H9 (cell line): ENCODE results near the gene OPHN1. TPM values are rescaled to one million over a fixed set of nuclear protein-coding genes. Genes with fewer than 3 reads are reported as not detected.

ENCODE experiments used
- DNase-seq: peaks from one replicate; pipeline ENCODE4 v3.0.0-alpha.2; 2017
- H2AFZ ChIP-seq: one replicate; pipeline ENCODE4 v1.6.1; 2013; ENCODE audit warnings: mild to moderate bottlenecking, low read length, control low read depth, moderate library complexity
- H2AK5ac ChIP-seq: 2 replicates; pipeline ENCODE4 v1.6.1; 2013; ENCODE audit warnings: low read length, control low read depth, mixed read lengths; ENCODE audit not compliant: insufficient read length
- H2BK120ac ChIP-seq: one replicate; pipeline ENCODE4 v1.6.1; 2013; ENCODE audit warnings: low read depth, mild to moderate bottlenecking, low read length, control low read depth, inconsistent platforms; ENCODE audit not compliant: poor library complexity, severe bottlenecking
- H2BK12ac ChIP-seq: 2 replicates; pipeline ENCODE4 v1.6.1; 2013; ENCODE audit warnings: low read length, control low read depth, mixed read lengths, low read depth; ENCODE audit not compliant: insufficient read length
- H2BK15ac ChIP-seq: 2 replicates; pipeline ENCODE4 v1.6.1; 2013; ENCODE audit warnings: low read depth, low read length, control low read depth
- H2BK20ac ChIP-seq: one replicate; pipeline ENCODE4 v1.6.1; 2013; ENCODE audit warnings: low read depth, mild to moderate bottlenecking, low read length, control low read depth, inconsistent platforms; ENCODE audit not compliant: poor library complexity, severe bottlenecking
- H2BK5ac ChIP-seq: 2 replicates; pipeline ENCODE4 v1.6.1; 2013; ENCODE audit warnings: low read length, control low read depth, mixed read lengths; ENCODE audit not compliant: insufficient read length
- H3K14ac ChIP-seq: 2 replicates; pipeline ENCODE4 v1.6.1; 2013; ENCODE audit warnings: low read length, control low read depth; ENCODE audit not compliant: insufficient read depth
- H3K18ac ChIP-seq: 2 replicates; pipeline ENCODE4 v1.6.1; 2013; ENCODE audit warnings: low read depth, mild to moderate bottlenecking, mixed read lengths, low read length, control low read depth; ENCODE audit not compliant: insufficient read length
- H3K23ac ChIP-seq: 2 replicates; pipeline ENCODE4 v1.6.1; 2013; ENCODE audit warnings: low read length, control low read depth, mixed read lengths, low read depth; ENCODE audit not compliant: insufficient read length
- H3K23me2 ChIP-seq: 2 replicates; pipeline ENCODE4 v1.6.1; 2013; ENCODE audit warnings: low read depth, mild to moderate bottlenecking, mixed read lengths, low read length, control low read depth; ENCODE audit not compliant: insufficient read length, poor library complexity, severe bottlenecking
- H3K27ac ChIP-seq: 2 replicates; pipeline ENCODE4 v1.5.1; 2013; ENCODE audit warnings: low read length, control low read depth, mixed read lengths, low read depth; ENCODE audit not compliant: insufficient read length
- H3K27me3 ChIP-seq: 2 replicates; pipeline ENCODE4 v1.6.1; 2013; ENCODE audit warnings: low read length, control low read depth, inconsistent platforms; ENCODE audit not compliant: insufficient read depth
- H3K4ac ChIP-seq: 2 replicates; pipeline ENCODE4 v1.6.1; 2013; ENCODE audit warnings: low read depth, mild to moderate bottlenecking, control low read depth, inconsistent platforms, low read length, moderate library complexity
- H3K4me1 ChIP-seq: 2 replicates; pipeline ENCODE4 v1.6.1; 2013; ENCODE audit warnings: low read length, control low read depth, inconsistent platforms; ENCODE audit not compliant: insufficient read depth
- H3K4me2 ChIP-seq: 2 replicates; pipeline ENCODE4 v1.6.1; 2013; ENCODE audit warnings: low read length, control low read depth, mixed read lengths; ENCODE audit not compliant: insufficient read length, insufficient read depth
- H3K56ac ChIP-seq: 2 replicates; pipeline ENCODE4 v1.6.1; 2013; ENCODE audit warnings: low read depth, mild to moderate bottlenecking, mixed read lengths, low read length, control low read depth; ENCODE audit not compliant: insufficient read length
- H3K79me1 ChIP-seq: 2 replicates; pipeline ENCODE4 v1.6.1; 2013; ENCODE audit warnings: low read depth, mild to moderate bottlenecking, moderate library complexity, low read length, control low read depth, inconsistent platforms; ENCODE audit not compliant: insufficient read depth, poor library complexity, severe bottlenecking
- H3K79me2 ChIP-seq: 2 replicates; pipeline ENCODE4 v1.6.1; 2013; ENCODE audit warnings: low read length, control low read depth, inconsistent platforms; ENCODE audit not compliant: insufficient read depth
- H3K9ac ChIP-seq: 2 replicates; pipeline ENCODE4 v1.6.1; 2013; ENCODE audit warnings: low read length, control low read depth, mixed read lengths; ENCODE audit not compliant: insufficient read length; ENCODE audit errors: extremely low read depth
- H3K9me3 ChIP-seq: one replicate; pipeline ENCODE4 v1.6.1; 2013; ENCODE audit warnings: low read depth, low read length, inconsistent platforms; ENCODE audit not compliant: control insufficient read depth
- H3T11ph ChIP-seq: one replicate; pipeline ENCODE4 v1.6.1; 2013; ENCODE audit warnings: mild to moderate bottlenecking, low read length, control low read depth, inconsistent platforms
- H4K20me1 ChIP-seq: one replicate; pipeline ENCODE4 v1.6.1; 2013; ENCODE audit not compliant: control insufficient read depth, insufficient read length, insufficient read depth
- H4K5ac ChIP-seq: 2 replicates; pipeline ENCODE4 v1.6.1; 2013; ENCODE audit warnings: low read depth, mild to moderate bottlenecking, mixed read lengths, low read length, control low read depth; ENCODE audit not compliant: insufficient read length
- H4K8ac ChIP-seq: replicated peaks from 2 replicates; pipeline ENCODE4 v1.6.1; 2013; ENCODE audit warnings: low read length, control low read depth, mixed read lengths, low read depth; ENCODE audit not compliant: insufficient read length
- H4K91ac ChIP-seq: 2 replicates; pipeline ENCODE4 v1.6.1; 2013; ENCODE audit warnings: low read depth, mild to moderate bottlenecking, moderate library complexity, mixed read lengths, low read length, control low read depth; ENCODE audit not compliant: insufficient read length
- H3K27ac Mint-ChIP-seq, 3 experiments: 2 replicates in 2 of 3; 3 replicates in 1 of 3; pipeline ENCODE4 v1.8.0; 2020 to 2021; ENCODE audit warnings: mixed read lengths in 3 of 3, mild to moderate bottlenecking in 1 of 3, moderate library complexity in 1 of 3
- H3K27me3 Mint-ChIP-seq: 2 replicates; pipeline ENCODE4 v1.8.0; 2021; ENCODE audit warnings: low read depth, mild to moderate bottlenecking, moderate library complexity, mixed read lengths
- H3K36me3 Mint-ChIP-seq, 3 experiments: 2 replicates in 2 of 3; 3 replicates in 1 of 3; pipeline ENCODE4 v1.8.0; 2020 to 2021; ENCODE audit warnings: low read depth in 3 of 3, mixed read lengths in 3 of 3; ENCODE audit not compliant: insufficient read depth in 1 of 3
- H3K4me1 Mint-ChIP-seq, 2 experiments: 2 replicates each; pipeline ENCODE4 v1.8.0; 2020; ENCODE audit warnings: mixed read lengths in 2 of 2
- H3K4me3 Mint-ChIP-seq, 2 experiments: 2 replicates in 1 of 2; 3 replicates in 1 of 2; pipeline ENCODE4 v1.8.0; 2020 to 2021; ENCODE audit warnings: mild to moderate bottlenecking in 2 of 2, mixed read lengths in 2 of 2, moderate library complexity in 1 of 2
- H3K9me3 Mint-ChIP-seq, 2 experiments: 2 replicates in 1 of 2; 3 replicates in 1 of 2; pipeline ENCODE4 v1.8.0; 2020; ENCODE audit warnings: mild to moderate bottlenecking in 2 of 2, mixed read lengths in 2 of 2, moderate library complexity in 1 of 2
- WGBS: extraction: QIAGEN DNeasy Blood & Tissue Kit; methylation state at CpG from one replicate; pipeline ENCODE4 v1.1.7; 2013; ENCODE audit warnings: missing lambda C conversion rate, low lambda C conversion rate, mixed read lengths; ENCODE audit not compliant: insufficient read length; ENCODE audit errors: extremely low coverage; 5-methylcytosine and 5-hydroxymethylcytosine counted together
- total RNA-seq: library from RNA; stranded (reverse); gene quantifications from 2 replicates; pipeline ENCODE4 v1.2.1, GENCODE V29; 2021
- TF ChIP-seq, protein P1 (sequence below): fragments of 200-600 bp; sonication (generic); conservative IDR thresholded peaks from 3 replicates; pipeline ENCODE4 v1.8.0; 2021; ENCODE audit warnings: antibody characterized with exemption, mild to moderate bottlenecking

Gene OPHN1
- total RNA-seq, 1 experiment from 2014 or later: 1.5 TPM

DNA sequence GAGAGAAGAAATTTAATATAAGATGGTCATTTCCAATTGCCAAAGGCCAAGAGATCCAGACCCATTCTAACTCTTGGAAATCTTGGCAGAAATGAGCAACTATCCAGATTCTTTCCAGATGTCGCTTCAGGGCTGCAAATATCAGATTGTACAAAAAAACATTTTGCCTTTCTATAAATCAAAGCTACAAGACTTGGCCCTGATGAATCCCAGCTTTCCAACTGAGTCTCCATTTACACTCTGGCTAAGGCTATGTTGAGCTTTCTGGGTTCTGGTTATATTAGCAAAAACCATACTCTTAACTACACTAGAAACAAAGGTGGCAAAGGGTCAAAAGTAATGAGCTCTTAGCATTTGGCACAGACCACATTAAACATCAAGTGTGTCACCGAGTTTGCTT is 345.8 kb downstream of the OPHN1 start:
- Histone ChIP-seq H3K9me3 (peaks cover 21% of the 10 kb centered on the region), H3K4ac (no peak overlapping the region), H2BK12ac (no peak overlapping the region), H3K23ac (no peak overlapping the region), H3K27ac (no peak overlapping the region), H3K56ac (no peak overlapping the region), H3K27me3 (no peaks in the 10 kb centered on the region), H4K20me1 (no peaks in the 10 kb centered on the region), H2BK15ac (no peak overlapping the region), H2AFZ (no peak overlapping the region), H3K18ac (no peak overlapping the region), H3K14ac (no peak overlapping the region), H3K4me2 (no peak overlapping the region), H3T11ph (no peak overlapping the region), H3K79me1 (no peaks in the 10 kb centered on the region), H4K91ac (no peak overlapping the region), H2BK5ac (no peak overlapping the region), H3K79me2 (no peaks in the 10 kb centered on the region; the same call in 1 of the 2 replicates), H3K4me1 (no peaks in the 10 kb centered on the region), H3K9ac (no peak overlapping the region), H3K23me2 (no peaks in the 10 kb centered on the region), H2BK120ac (no peak overlapping the region), H4K5ac (no peak overlapping the region), H4K8ac (no peak overlapping the region), H2AK5ac (no peak overlapping the region), H2BK20ac (no peak overlapping the region)
- Mint-ChIP-seq H3K27me3 (no peaks in the 10 kb centered on the region), H3K4me3 (no peak overlapping the region), H3K4me1 (no peaks in the 10 kb centered on the region; a peak in 1 of 4 replicates), H3K9me3 (peaks cover 52 to 54% of the 10 kb centered on the region in 2 experiments), H3K36me3 (peaks cover 0 to 4% (median 3%) of the 10 kb centered on the region in 3 experiments; a peak in 2 of 7 replicates), H3K27ac (no peak overlapping the region)
- TF ChIP-seq, protein P1, sequence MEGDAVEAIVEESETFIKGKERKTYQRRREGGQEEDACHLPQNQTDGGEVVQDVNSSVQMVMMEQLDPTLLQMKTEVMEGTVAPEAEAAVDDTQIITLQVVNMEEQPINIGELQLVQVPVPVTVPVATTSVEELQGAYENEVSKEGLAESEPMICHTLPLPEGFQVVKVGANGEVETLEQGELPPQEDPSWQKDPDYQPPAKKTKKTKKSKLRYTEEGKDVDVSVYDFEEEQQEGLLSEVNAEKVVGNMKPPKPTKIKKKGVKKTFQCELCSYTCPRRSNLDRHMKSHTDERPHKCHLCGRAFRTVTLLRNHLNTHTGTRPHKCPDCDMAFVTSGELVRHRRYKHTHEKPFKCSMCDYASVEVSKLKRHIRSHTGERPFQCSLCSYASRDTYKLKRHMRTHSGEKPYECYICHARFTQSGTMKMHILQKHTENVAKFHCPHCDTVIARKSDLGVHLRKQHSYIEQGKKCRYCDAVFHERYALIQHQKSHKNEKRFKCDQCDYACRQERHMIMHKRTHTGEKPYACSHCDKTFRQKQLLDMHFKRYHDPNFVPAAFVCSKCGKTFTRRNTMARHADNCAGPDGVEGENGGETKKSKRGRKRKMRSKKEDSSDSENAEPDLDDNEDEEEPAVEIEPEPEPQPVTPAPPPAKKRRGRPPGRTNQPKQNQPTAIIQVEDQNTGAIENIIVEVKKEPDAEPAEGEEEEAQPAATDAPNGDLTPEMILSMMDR: no peak
- no peak for DNase-seq
- WGBS: no CpG with 5 or more reads among the region's 2 CpGs
